Stimulated activated CD4-positive, alpha-beta T cell treated with anti-CD3 and anti-CD28 coated beads, TNF-alpha, amount 100 ng/mL, for 1 hour (primary cell): ENCODE measurements around the gene PATL2.
"Not testable (repeated sequence)": the region's sequence is repeated elsewhere in the genome, so short reads cannot be mapped to it uniquely, and the experiment has no call there.

ENCODE experiments used
- DNase-seq, 3 donors: peaks; one replicate each; pipeline ENCODE4 v3.0.0-alpha.2; 2020; ENCODE audit warnings: low read depth in 3 of 3, low spot score in 1 of 3

The PATL2 gene

GRCh38 chr15:44711096-44711742 lies at the start of gene PATL2, which contains the start of gene B2M:
Gene PATL2 (minus strand): TSS chr15:44711323. CDS start chr15:44676490, 34,833 bp downstream.
Gene B2M (plus strand): TSS chr15:44711517. CDS start chr15:44711547, 30 bp downstream.
- DNase-seq: peak; percentile 94 to 96 (median 95)

GRCh38 chr15:44753345-44753744 lies 42.2 kb upstream of the PATL2 start:
- no peak for DNase-seq

- DNase-seq: not testable (repeated sequence)
These were observed 32.3 kb upstream of the PATL2 start for GRCh38 chr15:44743454-44743853.

GRCh38 chr15:44739222-44739847 lies 28.2 kb upstream of the PATL2 start:
- DNase-seq: not testable (repeated sequence)

GRCh38 chr15:44738340-44738984 lies 27.3 kb upstream of the PATL2 start:
- no peak for DNase-seq

- DNase-seq: no peak
These were observed 25.1 kb upstream of the PATL2 start, which contains the start of gene TRIM69 for GRCh38 chr15:44736181-44736765. Gene TRIM69 (plus strand): TSS chr15:44736528. CDS start chr15:44736705, 177 bp downstream.

GRCh38 chr15:44735482-44736180 lies 24.5 kb upstream of the PATL2 start:
- DNase-seq: no peak

GRCh38 chr15:44734839-44735481 lies 23.8 kb upstream of the PATL2 start:
- DNase-seq: no peak

- DNase-seq: no peak
These were observed 18.4 kb upstream of the PATL2 start for GRCh38 chr15:44729408-44730127.

GRCh38 chr15:44728576-44729407 lies 17.7 kb upstream of the PATL2 start:
- peak; percentile 85 to 93 (median 88) for DNase-seq

- not testable (repeated sequence) for DNase-seq
These were observed 17.1 kb upstream of the PATL2 start for GRCh38 chr15:44728232-44728575.

GRCh38 chr15:44727485-44728231 lies 16.5 kb upstream of the PATL2 start:
- DNase-seq: no peak

- peak in 2 of 3 donors; percentile 60 to 62 for DNase-seq
These were observed 15.7 kb upstream of the PATL2 start for GRCh38 chr15:44726568-44727484.

GRCh38 chr15:44726136-44726535 lies 15.0 kb upstream of the PATL2 start:
- DNase-seq: no peak

GRCh38 chr15:44722011-44722410 lies 10.9 kb upstream of the PATL2 start:
- no peak for DNase-seq

GRCh38 chr15:44720460-44721176 lies 9.5 kb upstream of the PATL2 start:
- DNase-seq: no peak

- DNase-seq: not testable (repeated sequence)
These were observed 8.9 kb upstream of the PATL2 start for GRCh38 chr15:44720000-44720435.
